H9 (cell line): ENCODE measurements around the gene GYS1. TPM values are rescaled to one million over a fixed set of nuclear protein-coding genes. Genes with fewer than 3 reads are reported as not detected.

Experiments
- DNase-seq: peaks from one replicate; pipeline ENCODE4 v3.0.0-alpha.2; 2017
- H2AFZ ChIP-seq: one replicate; pipeline ENCODE4 v1.6.1; 2013; ENCODE audit warnings: mild to moderate bottlenecking, low read length, control low read depth, moderate library complexity
- H2AK5ac ChIP-seq: 2 replicates; pipeline ENCODE4 v1.6.1; 2013; ENCODE audit warnings: low read length, control low read depth, mixed read lengths; ENCODE audit not compliant: insufficient read length
- H2BK120ac ChIP-seq: one replicate; pipeline ENCODE4 v1.6.1; 2013; ENCODE audit warnings: low read depth, mild to moderate bottlenecking, low read length, control low read depth, inconsistent platforms; ENCODE audit not compliant: poor library complexity, severe bottlenecking
- H2BK12ac ChIP-seq: 2 replicates; pipeline ENCODE4 v1.6.1; 2013; ENCODE audit warnings: low read length, control low read depth, mixed read lengths, low read depth; ENCODE audit not compliant: insufficient read length
- H2BK15ac ChIP-seq: 2 replicates; pipeline ENCODE4 v1.6.1; 2013; ENCODE audit warnings: low read depth, low read length, control low read depth
- H2BK20ac ChIP-seq: one replicate; pipeline ENCODE4 v1.6.1; 2013; ENCODE audit warnings: low read depth, mild to moderate bottlenecking, low read length, control low read depth, inconsistent platforms; ENCODE audit not compliant: poor library complexity, severe bottlenecking
- H2BK5ac ChIP-seq: 2 replicates; pipeline ENCODE4 v1.6.1; 2013; ENCODE audit warnings: low read length, control low read depth, mixed read lengths; ENCODE audit not compliant: insufficient read length
- H3K14ac ChIP-seq: 2 replicates; pipeline ENCODE4 v1.6.1; 2013; ENCODE audit warnings: low read length, control low read depth; ENCODE audit not compliant: insufficient read depth
- H3K18ac ChIP-seq: 2 replicates; pipeline ENCODE4 v1.6.1; 2013; ENCODE audit warnings: low read depth, mild to moderate bottlenecking, mixed read lengths, low read length, control low read depth; ENCODE audit not compliant: insufficient read length
- H3K23ac ChIP-seq: 2 replicates; pipeline ENCODE4 v1.6.1; 2013; ENCODE audit warnings: low read length, control low read depth, mixed read lengths, low read depth; ENCODE audit not compliant: insufficient read length
- H3K23me2 ChIP-seq: 2 replicates; pipeline ENCODE4 v1.6.1; 2013; ENCODE audit warnings: low read depth, mild to moderate bottlenecking, mixed read lengths, low read length, control low read depth; ENCODE audit not compliant: insufficient read length, poor library complexity, severe bottlenecking
- H3K27ac ChIP-seq: 2 replicates; pipeline ENCODE4 v1.5.1; 2013; ENCODE audit warnings: low read length, control low read depth, mixed read lengths, low read depth; ENCODE audit not compliant: insufficient read length
- H3K27me3 ChIP-seq: 2 replicates; pipeline ENCODE4 v1.6.1; 2013; ENCODE audit warnings: low read length, control low read depth, inconsistent platforms; ENCODE audit not compliant: insufficient read depth
- H3K4ac ChIP-seq: 2 replicates; pipeline ENCODE4 v1.6.1; 2013; ENCODE audit warnings: low read depth, mild to moderate bottlenecking, control low read depth, inconsistent platforms, low read length, moderate library complexity
- H3K4me1 ChIP-seq: 2 replicates; pipeline ENCODE4 v1.6.1; 2013; ENCODE audit warnings: low read length, control low read depth, inconsistent platforms; ENCODE audit not compliant: insufficient read depth
- H3K4me2 ChIP-seq: 2 replicates; pipeline ENCODE4 v1.6.1; 2013; ENCODE audit warnings: low read length, control low read depth, mixed read lengths; ENCODE audit not compliant: insufficient read length, insufficient read depth
- H3K56ac ChIP-seq: 2 replicates; pipeline ENCODE4 v1.6.1; 2013; ENCODE audit warnings: low read depth, mild to moderate bottlenecking, mixed read lengths, low read length, control low read depth; ENCODE audit not compliant: insufficient read length
- H3K79me1 ChIP-seq: 2 replicates; pipeline ENCODE4 v1.6.1; 2013; ENCODE audit warnings: low read depth, mild to moderate bottlenecking, moderate library complexity, low read length, control low read depth, inconsistent platforms; ENCODE audit not compliant: insufficient read depth, poor library complexity, severe bottlenecking
- H3K79me2 ChIP-seq: 2 replicates; pipeline ENCODE4 v1.6.1; 2013; ENCODE audit warnings: low read length, control low read depth, inconsistent platforms; ENCODE audit not compliant: insufficient read depth
- H3K9ac ChIP-seq: 2 replicates; pipeline ENCODE4 v1.6.1; 2013; ENCODE audit warnings: low read length, control low read depth, mixed read lengths; ENCODE audit not compliant: insufficient read length; ENCODE audit errors: extremely low read depth
- H3K9me3 ChIP-seq: one replicate; pipeline ENCODE4 v1.6.1; 2013; ENCODE audit warnings: low read depth, low read length, inconsistent platforms; ENCODE audit not compliant: control insufficient read depth
- H3T11ph ChIP-seq: one replicate; pipeline ENCODE4 v1.6.1; 2013; ENCODE audit warnings: mild to moderate bottlenecking, low read length, control low read depth, inconsistent platforms
- H4K20me1 ChIP-seq: one replicate; pipeline ENCODE4 v1.6.1; 2013; ENCODE audit not compliant: control insufficient read depth, insufficient read length, insufficient read depth
- H4K5ac ChIP-seq: 2 replicates; pipeline ENCODE4 v1.6.1; 2013; ENCODE audit warnings: low read depth, mild to moderate bottlenecking, mixed read lengths, low read length, control low read depth; ENCODE audit not compliant: insufficient read length
- H4K8ac ChIP-seq: replicated peaks from 2 replicates; pipeline ENCODE4 v1.6.1; 2013; ENCODE audit warnings: low read length, control low read depth, mixed read lengths, low read depth; ENCODE audit not compliant: insufficient read length
- H4K91ac ChIP-seq: 2 replicates; pipeline ENCODE4 v1.6.1; 2013; ENCODE audit warnings: low read depth, mild to moderate bottlenecking, moderate library complexity, mixed read lengths, low read length, control low read depth; ENCODE audit not compliant: insufficient read length
- H3K27ac Mint-ChIP-seq, 3 experiments: 2 replicates in 2 of 3; 3 replicates in 1 of 3; pipeline ENCODE4 v1.8.0; 2020 to 2021; ENCODE audit warnings: mixed read lengths in 3 of 3, mild to moderate bottlenecking in 1 of 3, moderate library complexity in 1 of 3
- H3K27me3 Mint-ChIP-seq: 2 replicates; pipeline ENCODE4 v1.8.0; 2021; ENCODE audit warnings: low read depth, mild to moderate bottlenecking, moderate library complexity, mixed read lengths
- H3K36me3 Mint-ChIP-seq, 3 experiments: 2 replicates in 2 of 3; 3 replicates in 1 of 3; pipeline ENCODE4 v1.8.0; 2020 to 2021; ENCODE audit warnings: low read depth in 3 of 3, mixed read lengths in 3 of 3; ENCODE audit not compliant: insufficient read depth in 1 of 3
- H3K4me1 Mint-ChIP-seq, 2 experiments: 2 replicates each; pipeline ENCODE4 v1.8.0; 2020; ENCODE audit warnings: mixed read lengths in 2 of 2
- H3K4me3 Mint-ChIP-seq, 2 experiments: 2 replicates in 1 of 2; 3 replicates in 1 of 2; pipeline ENCODE4 v1.8.0; 2020 to 2021; ENCODE audit warnings: mild to moderate bottlenecking in 2 of 2, mixed read lengths in 2 of 2, moderate library complexity in 1 of 2
- H3K9me3 Mint-ChIP-seq, 2 experiments: 2 replicates in 1 of 2; 3 replicates in 1 of 2; pipeline ENCODE4 v1.8.0; 2020; ENCODE audit warnings: mild to moderate bottlenecking in 2 of 2, mixed read lengths in 2 of 2, moderate library complexity in 1 of 2
- WGBS: extraction: QIAGEN DNeasy Blood & Tissue Kit; methylation state at CpG from one replicate; pipeline ENCODE4 v1.1.7; 2013; ENCODE audit warnings: missing lambda C conversion rate, low lambda C conversion rate, mixed read lengths; ENCODE audit not compliant: insufficient read length; ENCODE audit errors: extremely low coverage; 5-methylcytosine and 5-hydroxymethylcytosine counted together
- total RNA-seq: library from RNA; stranded (reverse); gene quantifications from 2 replicates; pipeline ENCODE4 v1.2.1, GENCODE V29; 2021
- TF ChIP-seq, protein P1 (sequence below): fragments of 200-600 bp; sonication (generic); conservative IDR thresholded peaks from 3 replicates; pipeline ENCODE4 v1.8.0; 2021; ENCODE audit warnings: antibody characterized with exemption, mild to moderate bottlenecking

Gene GYS1
- total RNA-seq, 1 experiment from 2014 or later = 44.3 TPM

DNA sequence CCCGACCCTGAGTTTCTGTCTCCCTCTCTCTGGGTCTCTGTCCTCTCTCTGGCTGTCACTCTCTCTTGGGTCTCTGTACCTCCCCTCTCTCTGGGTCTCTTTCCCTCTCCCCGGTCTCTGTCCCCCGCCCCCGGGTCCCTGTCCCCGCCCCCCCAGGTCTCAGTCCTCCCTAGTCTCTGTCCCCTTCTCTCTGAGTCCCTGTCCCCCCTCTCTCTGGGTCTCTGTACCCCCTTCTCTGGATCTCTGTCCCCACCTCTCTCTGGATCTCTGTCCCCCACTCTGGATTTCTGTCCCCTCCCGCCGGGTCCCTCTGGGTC, 30.3 kb downstream of the GYS1 start:
- Histone ChIP-seq H3K23me2 (peaks cover 14% of the 10 kb centered on the region), H2BK15ac (no peak overlapping the region), H3T11ph (no peak overlapping the region), H4K91ac (no peak overlapping the region), H3K23ac (no peak overlapping the region), H2BK12ac (no peak overlapping the region), H3K56ac (no peak overlapping the region), H3K79me1 (no peaks in the 10 kb centered on the region), H3K9me3 (no peaks in the 10 kb centered on the region), H3K4me2 (no peak overlapping the region), H3K9ac (no peak overlapping the region), H2BK5ac (no peak overlapping the region), H3K4me1 (no peaks in the 10 kb centered on the region; the same call in 1 of the 2 replicates), H4K8ac (no peak overlapping the region), H2AFZ (no peak overlapping the region), H3K4ac (no peak overlapping the region), H3K27ac (no peak overlapping the region), H2BK120ac (no peak overlapping the region), H2AK5ac (no peak overlapping the region), H3K18ac (no peak overlapping the region), H2BK20ac (no peak overlapping the region), H4K5ac (no peak overlapping the region), H3K27me3 (no peaks in the 10 kb centered on the region), H4K20me1 (peaks cover 3% of the 10 kb centered on the region), H3K79me2 (no peaks in the 10 kb centered on the region), H3K14ac (no peak overlapping the region)
- Mint-ChIP-seq H3K4me1 (peaks cover 30 to 45% of the 10 kb centered on the region in 2 experiments), H3K27ac (peak overlapping the region; percentile 83 to 98 (median 98); a peak in 3 of 7 replicates), H3K36me3 (peaks cover 22 to 59% (median 43%) of the 10 kb centered on the region in 3 experiments; a peak in 6 of 7 replicates), H3K9me3 (peaks cover 0 to 5% of the 10 kb centered on the region in 2 experiments; a peak in 2 of 5 replicates), H3K27me3 (peaks cover 2% of the 10 kb centered on the region; the same call in 1 of the 2 replicates), H3K4me3 (no peak overlapping the region; a peak in 1 of 5 replicates)
- TF ChIP-seq, protein P1, sequence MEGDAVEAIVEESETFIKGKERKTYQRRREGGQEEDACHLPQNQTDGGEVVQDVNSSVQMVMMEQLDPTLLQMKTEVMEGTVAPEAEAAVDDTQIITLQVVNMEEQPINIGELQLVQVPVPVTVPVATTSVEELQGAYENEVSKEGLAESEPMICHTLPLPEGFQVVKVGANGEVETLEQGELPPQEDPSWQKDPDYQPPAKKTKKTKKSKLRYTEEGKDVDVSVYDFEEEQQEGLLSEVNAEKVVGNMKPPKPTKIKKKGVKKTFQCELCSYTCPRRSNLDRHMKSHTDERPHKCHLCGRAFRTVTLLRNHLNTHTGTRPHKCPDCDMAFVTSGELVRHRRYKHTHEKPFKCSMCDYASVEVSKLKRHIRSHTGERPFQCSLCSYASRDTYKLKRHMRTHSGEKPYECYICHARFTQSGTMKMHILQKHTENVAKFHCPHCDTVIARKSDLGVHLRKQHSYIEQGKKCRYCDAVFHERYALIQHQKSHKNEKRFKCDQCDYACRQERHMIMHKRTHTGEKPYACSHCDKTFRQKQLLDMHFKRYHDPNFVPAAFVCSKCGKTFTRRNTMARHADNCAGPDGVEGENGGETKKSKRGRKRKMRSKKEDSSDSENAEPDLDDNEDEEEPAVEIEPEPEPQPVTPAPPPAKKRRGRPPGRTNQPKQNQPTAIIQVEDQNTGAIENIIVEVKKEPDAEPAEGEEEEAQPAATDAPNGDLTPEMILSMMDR = no peak
- no CpG with 5 or more reads among the region's 7 CpGs for WGBS
- DNase-seq = no peak
